HEK293 (cell line): ENCODE data around the gene CKS1B.

Source experiments
- CTCF ChIA-PET: fragments of 350-600 bp; formaldehyde crosslinking; extraction: SDS; loops from one replicate; lab custom pipeline; 2021; ENCODE audit warnings: antibody characterized with exemption; lab: Yijun Ruan, JAX
- POLR2A ChIA-PET: fragments of 300-600 bp; formaldehyde crosslinking; extraction: SDS; loops from one replicate; lab custom pipeline; 2020; ENCODE audit warnings: antibody characterized with exemption, inconsistent platforms; lab: Yijun Ruan, JAX
- H3K27ac ChIP-seq: fragments of 200-500 bp; sonication (Bioruptor generic); 2 replicates; pipeline ENCODE4 v1.5.1; 2014; ENCODE audit warnings: low read depth, low read length, control low read depth, inconsistent platforms; ENCODE audit errors: extremely low read depth
- H3K36me3 ChIP-seq, 2 experiments: fragments of 200-500 bp in 1 of 2; sonication (Bioruptor generic) in 1 of 2; 1 replicate in 1 of 2; 2 replicates in 1 of 2; pipeline ENCODE4 v1.5.1; 2014 to 2017; ENCODE audit warnings: inconsistent platforms in 2 of 2, low read length in 2 of 2; ENCODE audit not compliant: control insufficient read depth in 2 of 2, insufficient read depth in 1 of 2
- H3K4me1 ChIP-seq: fragments of 200-500 bp; sonication (Bioruptor generic); 2 replicates; pipeline ENCODE4 v1.5.1; 2014; ENCODE audit warnings: mild to moderate bottlenecking, low read length, inconsistent platforms; ENCODE audit not compliant: control insufficient read depth, insufficient read depth
- H3K4me3 ChIP-seq: 2 replicates; pipeline ENCODE4 v1.5.1; 2011; ENCODE audit warnings: low read depth, mild to moderate bottlenecking, control low read depth, low read length, moderate library complexity
- H3K9me3 ChIP-seq: fragments of 200-500 bp; sonication (Bioruptor generic); 2 replicates; pipeline ENCODE4 v1.5.1; 2014; ENCODE audit warnings: low read depth, low read length, inconsistent platforms; ENCODE audit not compliant: control insufficient read depth, insufficient read depth
- GFI1B ChIP-seq: fragments of 450-650 bp; formaldehyde crosslinking; IDR thresholded peaks from 2 replicates; pipeline ENCODE4 v1.5.1; 2016; ENCODE audit warnings: missing biosample characterization, missing genetic modification characterization
- KLF1 ChIP-seq: fragments of 450-650 bp; formaldehyde crosslinking; IDR thresholded peaks from 2 replicates; pipeline ENCODE4 v1.5.1; 2016; ENCODE audit warnings: missing biosample characterization, missing genetic modification characterization
- MZF1 ChIP-seq: fragments of 450-650 bp; formaldehyde crosslinking; IDR thresholded peaks from 2 replicates; pipeline ENCODE4 v1.5.1; 2017; ENCODE audit warnings: missing biosample characterization, missing genetic modification characterization, borderline replicate concordance
- PRDM6 ChIP-seq: fragments of 450-650 bp; formaldehyde crosslinking; IDR thresholded peaks from 2 replicates; pipeline ENCODE4 v1.5.1; 2017; ENCODE audit warnings: missing biosample characterization, missing genetic modification characterization
- SCRT2 ChIP-seq: fragments of 450-650 bp; formaldehyde crosslinking; IDR thresholded peaks from 2 replicates; pipeline ENCODE4 v1.5.1; 2016; ENCODE audit warnings: missing biosample characterization, missing genetic modification characterization
- WT1 ChIP-seq: fragments of 450-650 bp; formaldehyde crosslinking; IDR thresholded peaks from 2 replicates; pipeline ENCODE4 v1.5.1; 2016; ENCODE audit warnings: missing biosample characterization, missing genetic modification characterization
- ZBTB11 ChIP-seq: fragments of 450-650 bp; formaldehyde crosslinking; conservative IDR thresholded peaks from 2 replicates; pipeline ENCODE4 v1.5.1; 2016; ENCODE audit warnings: low read depth, missing biosample characterization, missing genetic modification characterization
- ZBTB20 ChIP-seq: fragments of 450-650 bp; formaldehyde crosslinking; IDR thresholded peaks from 2 replicates; pipeline ENCODE4 v1.5.1; 2016; ENCODE audit warnings: missing biosample characterization, missing genetic modification characterization
- ZFP69B ChIP-seq: fragments of 450-650 bp; formaldehyde crosslinking; IDR thresholded peaks from 2 replicates; pipeline ENCODE4 v1.5.1; 2016; ENCODE audit warnings: missing biosample characterization, missing genetic modification characterization
- ZNF10 ChIP-seq: fragments of 450-650 bp; formaldehyde crosslinking; IDR thresholded peaks from 2 replicates; pipeline ENCODE4 v1.5.1; 2017; ENCODE audit warnings: missing biosample characterization, missing genetic modification characterization
- ZNF114 ChIP-seq: fragments of 450-650 bp; formaldehyde crosslinking; IDR thresholded peaks from 2 replicates; pipeline ENCODE4 v1.5.0; 2017; ENCODE audit warnings: missing biosample characterization, missing genetic modification characterization
- ZNF18 ChIP-seq: fragments of 450-650 bp; formaldehyde crosslinking; IDR thresholded peaks from 2 replicates; pipeline ENCODE4 v1.5.1; 2016; ENCODE audit warnings: missing biosample characterization, missing genetic modification characterization
- ZNF266 ChIP-seq: fragments of 450-650 bp; formaldehyde crosslinking; IDR thresholded peaks from 2 replicates; pipeline ENCODE4 v1.5.1; 2016; ENCODE audit warnings: missing biosample characterization, missing genetic modification characterization, low read depth
- ZNF514 ChIP-seq: fragments of 450-650 bp; formaldehyde crosslinking; IDR thresholded peaks from 2 replicates; pipeline ENCODE4 v1.5.1; 2016; ENCODE audit warnings: missing biosample characterization, missing genetic modification characterization
- ZNF521 ChIP-seq: fragments of 450-650 bp; formaldehyde crosslinking; IDR thresholded peaks from 2 replicates; pipeline ENCODE4 v1.5.1; 2017; ENCODE audit warnings: missing biosample characterization, mild to moderate bottlenecking, missing genetic modification characterization
- ZNF600 ChIP-seq: fragments of 450-650 bp; formaldehyde crosslinking; IDR thresholded peaks from 2 replicates; pipeline ENCODE4 v1.5.1; 2016; ENCODE audit warnings: missing biosample characterization, missing genetic modification characterization
- ZNF701 ChIP-seq: fragments of 450-650 bp; formaldehyde crosslinking; IDR thresholded peaks from 2 replicates; pipeline ENCODE4 v1.5.1; 2016; ENCODE audit warnings: missing biosample characterization, missing genetic modification characterization
- ZNF777 ChIP-seq: fragments of 450-650 bp; formaldehyde crosslinking; IDR thresholded peaks from 2 replicates; pipeline ENCODE4 v1.5.1; 2017; ENCODE audit warnings: missing biosample characterization, missing genetic modification characterization, borderline replicate concordance
- ZSCAN16 ChIP-seq: fragments of 450-650 bp; formaldehyde crosslinking; IDR thresholded peaks from 2 replicates; pipeline ENCODE4 v1.5.1; 2016; ENCODE audit warnings: missing biosample characterization, missing genetic modification characterization
- TF ChIP-seq, protein P1 (sequence below): fragments of 450-650 bp; formaldehyde crosslinking; IDR thresholded peaks from 2 replicates; pipeline ENCODE4 v1.5.1; 2016; ENCODE audit warnings: missing biosample characterization, missing genetic modification characterization

CKS1B gene

GRCh38 chr1:155014709-155015508, 40.4 kb downstream of the CKS1B start:
- peaks cover 13% of the 10 kb centered on the region for H3K4me1 ChIP-seq

DNA sequence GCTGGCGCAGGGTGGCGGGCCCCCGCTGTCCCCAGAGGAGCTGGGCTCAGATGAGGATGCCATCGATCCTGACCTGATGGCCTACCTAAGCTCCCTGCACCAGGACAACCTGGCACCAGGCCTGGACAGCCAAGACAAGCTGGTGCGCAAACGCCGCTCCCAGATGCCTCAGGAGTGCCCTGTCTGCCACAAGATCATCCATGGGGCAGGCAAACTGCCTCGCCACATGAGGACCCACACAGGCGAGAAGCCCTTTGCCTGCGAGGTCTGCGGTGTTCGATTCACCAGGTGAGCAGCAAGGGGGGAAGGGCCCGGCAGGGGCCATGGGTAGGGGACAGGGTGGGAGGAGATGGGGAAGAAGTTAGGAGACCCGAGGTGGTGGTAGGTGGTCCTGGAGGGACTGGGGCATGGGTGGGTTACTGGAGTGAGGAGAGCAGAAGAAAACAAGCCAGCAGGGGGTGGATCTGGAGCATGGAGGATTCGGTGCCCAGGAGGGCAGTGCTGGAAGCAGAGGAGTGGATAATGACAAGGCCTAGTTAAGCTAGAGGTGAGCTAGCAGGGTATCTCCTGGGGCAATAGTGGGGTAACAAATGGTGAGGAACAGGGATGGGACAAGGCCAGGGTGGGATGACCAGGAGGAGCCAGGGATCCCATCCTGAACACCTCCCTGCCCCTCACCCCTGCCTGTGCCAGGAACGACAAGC, 41.2 kb downstream of the CKS1B start:
- Histone ChIP-seq H3K36me3 (peaks cover 0 to 37% of the 10 kb centered on the region in 2 experiments; a peak in 1 of 3 replicates), H3K4me1 (peaks cover 13% of the 10 kb centered on the region), H3K9me3 (no peaks in the 10 kb centered on the region), H3K27ac (no peak overlapping the region), H3K4me3 (no peak overlapping the region)
- ChIA-PET CTCF (interaction anchor here (0.5 to 3.3 kb wide), 10 partner anchors 9 to 152 kb away, joined by 3 to 38 read pairs (median 9); partner anchors contain the start of genes ADAM15, DCST1 and DCST2), POLR2A (interaction anchor here (0.7 to 2.2 kb wide), 2 partner anchors 9 to 61 kb away, joined by 5 to 7 read pairs; partner anchors contain the start of gene PBXIP1)
- TF ChIP-seq, protein P1, sequence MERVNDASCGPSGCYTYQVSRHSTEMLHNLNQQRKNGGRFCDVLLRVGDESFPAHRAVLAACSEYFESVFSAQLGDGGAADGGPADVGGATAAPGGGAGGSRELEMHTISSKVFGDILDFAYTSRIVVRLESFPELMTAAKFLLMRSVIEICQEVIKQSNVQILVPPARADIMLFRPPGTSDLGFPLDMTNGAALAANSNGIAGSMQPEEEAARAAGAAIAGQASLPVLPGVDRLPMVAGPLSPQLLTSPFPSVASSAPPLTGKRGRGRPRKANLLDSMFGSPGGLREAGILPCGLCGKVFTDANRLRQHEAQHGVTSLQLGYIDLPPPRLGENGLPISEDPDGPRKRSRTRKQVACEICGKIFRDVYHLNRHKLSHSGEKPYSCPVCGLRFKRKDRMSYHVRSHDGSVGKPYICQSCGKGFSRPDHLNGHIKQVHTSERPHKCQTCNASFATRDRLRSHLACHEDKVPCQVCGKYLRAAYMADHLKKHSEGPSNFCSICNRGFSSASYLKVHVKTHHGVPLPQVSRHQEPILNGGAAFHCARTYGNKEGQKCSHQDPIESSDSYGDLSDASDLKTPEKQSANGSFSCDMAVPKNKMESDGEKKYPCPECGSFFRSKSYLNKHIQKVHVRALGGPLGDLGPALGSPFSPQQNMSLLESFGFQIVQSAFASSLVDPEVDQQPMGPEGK (tag by site-specific recombination) = peak; percentile 17; the same call in 1 of the 2 replicates
- TF ChIP-seq WT1 (tag by site-specific recombination) (no peak), ZNF10 (no peak), ZBTB20 (tag by site-specific recombination) (no peak), ZNF18 (tag by site-specific recombination) (no peak), ZNF514 (tag by site-specific recombination) (no peak), ZFP69B (tag by site-specific recombination) (no peak), ZNF266 (tag by site-specific recombination) (no peak), ZNF701 (0 out of 2 replicates have a peak, but pooled peaks have one; percentile 74), ZBTB11 (tag by site-specific recombination) (no peak), ZNF600 (tag by site-specific recombination) (peak; percentile 31; the same call in 1 of the 2 replicates), ZNF521 (tag by site-specific recombination) (no peak), KLF1 (no peak), GFI1B (no peak)

More at GRCh38 chr1:155014709-155015508, 40.4 kb downstream of the CKS1B start:
- POLR2A ChIA-PET = no interaction called here
- H3K9me3 ChIP-seq = no peaks in the 10 kb centered on the region
- no peak overlapping the region for H3K4me3 ChIP-seq
- TF ChIP-seq ZNF777 (tag by site-specific recombination) (no peak), ZNF114 (tag by site-specific recombination) (no peak), SCRT2 (tag by site-specific recombination) (peak; percentile 38), PRDM6 (no peak), ZSCAN16 (tag by site-specific recombination) (no peak), MZF1 (no peak)
- H3K27ac ChIP-seq = no peak overlapping the region
- CTCF ChIA-PET = interaction anchor here (0.6 to 0.8 kb wide), 3 partner anchors 41 to 153 kb away, joined by 3 read pairs; no protein-coding TSS in a partner anchor
- peaks cover 0 to 37% of the 10 kb centered on the region in 2 experiments; a peak in 1 of 3 replicates for H3K36me3 ChIP-seq
